ENCODE results near the gene ACADM. TPM values are rescaled to one million over a fixed set of nuclear protein-coding genes. Genes with fewer than 3 reads are reported as not detected.
A peak's percentile ranks its signal among the peaks of the same experiment; 100 is the strongest.

ACADM gene
- total RNA-seq, 1 experiment from 2014 or later = 48.7 TPM

GRCh38 chr1:75725861-75726361, 1.4 kb downstream of the ACADM start:
- no peak for ATAC-seq
- Histone ChIP-seq H3K4me1 (ENCODE audit: control insufficient read depth in 1 of 2, insufficient read depth in 2 of 2, low read length in 2 of 2) (peaks cover 12 to 25% of the 10 kb centered on the region in 2 experiments), H3K9ac (ENCODE audit: low read length) (peak overlapping the region; percentile 87), H4K20me1 (ENCODE audit: insufficient read depth) (no peaks in the 10 kb centered on the region), H3K79me2 (ENCODE audit: insufficient read depth, low read length) (peaks cover 51% of the 10 kb centered on the region), H3K4me3 (replicated peaks in 1 of 2; ENCODE audit: low read depth in 1 of 2, low read length in 2 of 2) (peak overlapping the region; percentile 85 to 88), H3K27ac (ENCODE audit: low read depth, low read length) (peak overlapping the region; percentile 47; the same call in 1 of the 2 replicates), H3K9me3 (ENCODE audit: control insufficient read depth in 1 of 2, insufficient read depth in 1 of 2, low read depth in 1 of 2, low read length in 2 of 2) (no peaks in the 10 kb centered on the region), H2AFZ (ENCODE audit: low read depth, low read length, poor library complexity, severe bottlenecking) (no peak overlapping the region), H3K27me3 (ENCODE audit: insufficient read depth, low read length) (no peaks in the 10 kb centered on the region), H3K36me3 (ENCODE audit: control insufficient read depth in 1 of 2, insufficient read depth in 2 of 2, low read length in 2 of 2) (no peaks in the 10 kb centered on the region), H3K4me2 (ENCODE audit: low read length) (peak overlapping the region; percentile 80), H3K9me2 (ENCODE audit: insufficient read depth) (no peaks in the 10 kb centered on the region)
- BruUV-seq (replicated peaks) = no TSS peak
- intact Hi-C loops (cut with micrococcal nuclease) = no loop called here
- no peak for DNase-seq (ENCODE audit: low read depth, low spot score)
- ChIA-PET RAD21 (ENCODE audit: low non-redundant PET in 1 of 2, low total read pairs in 2 of 2, uncharacterized antibody in 2 of 2, unreplicated experiment in 2 of 2) (no interaction called here), POLR2A (no interaction called here), CTCF (no interaction called here)
- TF ChIP-seq TCF7L2 (IDR thresholded peaks at IDR 0.05; ENCODE audit: borderline replicate concordance, extremely low read depth, insufficient read depth, insufficient read length) = no peak
- no peak for TF ChIP-seq ELF1 (IDR thresholded peaks at IDR 0.05; ENCODE audit: borderline replicate concordance, low read depth)
- no peak for TF ChIP-seq FOSL1 (IDR thresholded peaks at IDR 0.05; ENCODE audit: low read depth)
- no peak for TF ChIP-seq ZFX (IDR thresholded peaks at IDR 0.05)
- no peak for TF ChIP-seq EZH2 (IDR thresholded peaks at IDR 0.05)
- no peak for TF ChIP-seq CEBPB (IDR thresholded peaks at IDR 0.05; ENCODE audit: low read depth)
- no peak for TF ChIP-seq RAD21 (IDR thresholded peaks at IDR 0.05; ENCODE audit: low read depth)
- no peak for TF ChIP-seq SIN3A (IDR thresholded peaks at IDR 0.05; ENCODE audit: low read depth)
- no peak for TF ChIP-seq YY1 (IDR thresholded peaks at IDR 0.05; ENCODE audit: extremely low read depth, insufficient replicate concordance, low read depth, low read length)
- TF ChIP-seq SP1 (IDR thresholded peaks at IDR 0.05; ENCODE audit: low read depth) = no peak
- TF ChIP-seq, protein P1, sequence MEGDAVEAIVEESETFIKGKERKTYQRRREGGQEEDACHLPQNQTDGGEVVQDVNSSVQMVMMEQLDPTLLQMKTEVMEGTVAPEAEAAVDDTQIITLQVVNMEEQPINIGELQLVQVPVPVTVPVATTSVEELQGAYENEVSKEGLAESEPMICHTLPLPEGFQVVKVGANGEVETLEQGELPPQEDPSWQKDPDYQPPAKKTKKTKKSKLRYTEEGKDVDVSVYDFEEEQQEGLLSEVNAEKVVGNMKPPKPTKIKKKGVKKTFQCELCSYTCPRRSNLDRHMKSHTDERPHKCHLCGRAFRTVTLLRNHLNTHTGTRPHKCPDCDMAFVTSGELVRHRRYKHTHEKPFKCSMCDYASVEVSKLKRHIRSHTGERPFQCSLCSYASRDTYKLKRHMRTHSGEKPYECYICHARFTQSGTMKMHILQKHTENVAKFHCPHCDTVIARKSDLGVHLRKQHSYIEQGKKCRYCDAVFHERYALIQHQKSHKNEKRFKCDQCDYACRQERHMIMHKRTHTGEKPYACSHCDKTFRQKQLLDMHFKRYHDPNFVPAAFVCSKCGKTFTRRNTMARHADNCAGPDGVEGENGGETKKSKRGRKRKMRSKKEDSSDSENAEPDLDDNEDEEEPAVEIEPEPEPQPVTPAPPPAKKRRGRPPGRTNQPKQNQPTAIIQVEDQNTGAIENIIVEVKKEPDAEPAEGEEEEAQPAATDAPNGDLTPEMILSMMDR (IDR thresholded peaks at IDR 0.05 in 2 of 3, conservative IDR thresholded peaks at IDR 0.05 in 1 of 3; ENCODE audit: borderline replicate concordance in 1 of 3, insufficient read depth in 1 of 3, low read depth in 2 of 3, low read length in 2 of 3) = no peak
- TF ChIP-seq POLR2A (IDR thresholded peaks at IDR 0.05; ENCODE audit: borderline replicate concordance, extremely low read depth, insufficient read depth, insufficient read length) = no peak
- TF ChIP-seq CBX3 (IDR thresholded peaks at IDR 0.05; ENCODE audit: low read depth) = no peak
- no peak for TF ChIP-seq SRF (IDR thresholded peaks at IDR 0.05; ENCODE audit: low read depth)
- TF ChIP-seq ZNF274 (IDR thresholded peaks at IDR 0.05; ENCODE audit: low read depth, low read length) = no peak
- TF ChIP-seq POLR2AphosphoS5 (IDR thresholded peaks at IDR 0.05; ENCODE audit: low read depth, low read length) = no peak
- TF ChIP-seq EZH2phosphoT487 (IDR thresholded peaks at IDR 0.05; ENCODE audit: borderline replicate concordance) = no peak

All from HCT116 (cell line).